Measurements from ENCODE around the gene ADTRP. TPM values are rescaled to one million over a fixed set of nuclear protein-coding genes. Genes with fewer than 3 reads are reported as not detected.

ADTRP gene
- total and polyA plus RNA-seq, 2 donors (not counting 1 experiment from before 2014, with no cell fraction given) = 0.18 to 1.2 TPM

DNA sequence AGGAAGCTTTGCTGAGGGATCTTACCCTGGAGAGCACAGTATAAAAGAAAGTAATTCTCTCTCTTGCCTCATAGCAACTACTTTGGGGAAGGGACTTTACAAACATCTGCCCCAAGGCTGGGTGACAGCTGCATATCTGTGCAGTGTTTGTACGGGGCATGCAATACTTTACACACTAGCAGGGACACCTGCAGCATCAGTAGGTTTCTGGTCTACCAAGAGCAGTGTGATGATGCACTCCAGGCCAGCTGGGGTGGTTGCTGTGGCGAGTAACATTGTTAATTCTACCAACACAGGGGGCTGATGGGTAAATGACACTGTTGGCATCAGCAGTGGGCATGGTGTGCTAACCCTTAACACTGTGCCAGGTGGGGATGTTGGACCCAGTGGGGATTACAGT, 48.0 kb downstream of the ADTRP start:
- H3K27me3 Mint-ChIP-seq = peaks cover 21% of the 10 kb centered on the region

GRCh38 chr6:11729076-11729475, 49.5 kb downstream of the ADTRP start:
- peaks cover 0 to 2% (median 0%) of the 10 kb centered on the region in 4 experiments for H3K27me3 ChIP-seq (replicated peaks in 1 of 4; ENCODE audit: control extremely low read depth in 1 of 4, control insufficient read depth in 3 of 4, insufficient read depth in 4 of 4, low read length in 3 of 4)
- H2AFZ ChIP-seq (ENCODE audit: insufficient read depth, low read depth, low read length, poor library complexity, severe bottlenecking) = no peak overlapping the region
- DNase-seq (no peak), ATAC-seq (ENCODE audit: low read depth) (no peak)
- H3K79me2 ChIP-seq (ENCODE audit: control insufficient read depth, insufficient read depth, low read length) = no peaks in the 10 kb centered on the region
- Mint-ChIP-seq H3K4me1 (peaks cover 20% of the 10 kb centered on the region), H3K9me3 (ENCODE audit: insufficient read depth) (no peaks in the 10 kb centered on the region), H3K27ac (no peak overlapping the region), H3K4me3 (no peak overlapping the region), H3K27me3 (peaks cover 32% of the 10 kb centered on the region)
- POLR2A ChIA-PET = no interaction called here
- H3K4me3 ChIP-seq (ENCODE audit: control extremely low read depth in 1 of 5, extremely low read depth in 1 of 5, insufficient read depth in 1 of 5, low read depth in 2 of 5, low read length in 4 of 5) = no peak overlapping the region
- no peaks in the 10 kb centered on the region for H3K36me3 ChIP-seq (replicated peaks in 1 of 2; ENCODE audit: control extremely low read depth in 1 of 2, control insufficient read depth in 1 of 2, extremely low read depth in 1 of 2, insufficient read depth in 2 of 2, low read length in 1 of 2)
- H4K20me1 ChIP-seq (ENCODE audit: control insufficient read depth, insufficient read depth, low read length, poor library complexity, severe bottlenecking) = no peaks in the 10 kb centered on the region
- H3K4me2 ChIP-seq (replicated peaks; ENCODE audit: low read depth, low read length, poor library complexity, severe bottlenecking) = no peak overlapping the region
- WGBS (ENCODE audit: insufficient coverage) = 61% methylated on average over 6 of the region's 8 CpGs
- CTCF ChIA-PET = no interaction called here
- TF ChIP-seq CTCF (IDR thresholded peaks at IDR 0.05) (no peak), EZH2 (IDR thresholded peaks at IDR 0.05; ENCODE audit: borderline replicate concordance, insufficient read depth, low read depth, low read length, poor library complexity, severe bottlenecking) (no peak)
- H3K27ac ChIP-seq (ENCODE audit: low read length in 2 of 2) = no peak overlapping the region
- H3K9ac ChIP-seq (ENCODE audit: low read length) = no peak overlapping the region
- peaks cover 10 to 17% of the 10 kb centered on the region in 2 donors for H3K4me1 ChIP-seq (ENCODE audit: control insufficient read depth in 2 of 2, insufficient read depth in 2 of 2, low read length in 2 of 2)
- H3K9me3 ChIP-seq (ENCODE audit: control extremely low read depth in 1 of 3, control insufficient read depth in 2 of 3, insufficient read depth in 1 of 3, low read length in 2 of 3) = no peaks in the 10 kb centered on the region
- intact Hi-C loops (cut with micrococcal nuclease) = no loop called here

More for the DNA sequence above, 48.0 kb downstream of the ADTRP start:
- Histone ChIP-seq H3K79me2 (ENCODE audit: control insufficient read depth, insufficient read depth, low read length) (no peaks in the 10 kb centered on the region), H3K9me3 (ENCODE audit: control extremely low read depth in 1 of 3, control insufficient read depth in 2 of 3, insufficient read depth in 1 of 3, low read length in 2 of 3) (no peaks in the 10 kb centered on the region), H3K9ac (ENCODE audit: low read length) (no peak overlapping the region), H3K27me3 (replicated peaks in 1 of 4; ENCODE audit: control extremely low read depth in 1 of 4, control insufficient read depth in 3 of 4, insufficient read depth in 4 of 4, low read length in 3 of 4) (peaks cover 0 to 2% (median 0%) of the 10 kb centered on the region in 4 experiments), H3K4me1 (ENCODE audit: control insufficient read depth in 2 of 2, insufficient read depth in 2 of 2, low read length in 2 of 2) (peaks cover 10 to 17% of the 10 kb centered on the region in 2 donors), H3K4me2 (replicated peaks; ENCODE audit: low read depth, low read length, poor library complexity, severe bottlenecking) (no peak overlapping the region), H2AFZ (ENCODE audit: insufficient read depth, low read depth, low read length, poor library complexity, severe bottlenecking) (no peak overlapping the region), H3K4me3 (ENCODE audit: control extremely low read depth in 1 of 5, extremely low read depth in 1 of 5, insufficient read depth in 1 of 5, low read depth in 2 of 5, low read length in 4 of 5) (no peak overlapping the region), H4K20me1 (ENCODE audit: control insufficient read depth, insufficient read depth, low read length, poor library complexity, severe bottlenecking) (no peaks in the 10 kb centered on the region), H3K36me3 (replicated peaks in 1 of 2; ENCODE audit: control extremely low read depth in 1 of 2, control insufficient read depth in 1 of 2, extremely low read depth in 1 of 2, insufficient read depth in 2 of 2, low read length in 1 of 2) (no peaks in the 10 kb centered on the region), H3K27ac (ENCODE audit: low read length in 2 of 2) (no peak overlapping the region)
- Mint-ChIP-seq H3K4me1 (peaks cover 20% of the 10 kb centered on the region), H3K9me3 (ENCODE audit: insufficient read depth) (no peaks in the 10 kb centered on the region), H3K27ac (no peak overlapping the region), H3K4me3 (no peak overlapping the region)
- POLR2A ChIA-PET = no interaction called here
- CTCF ChIA-PET = no interaction called here
- ATAC-seq (ENCODE audit: low read depth) (peak; percentile 23), DNase-seq (no peak)
- 0% methylated on average over 1 of the region's 2 CpGs for WGBS (ENCODE audit: insufficient coverage)
- intact Hi-C loops (cut with micrococcal nuclease) = no loop called here
- no peak for TF ChIP-seq EZH2 (IDR thresholded peaks at IDR 0.05; ENCODE audit: borderline replicate concordance, insufficient read depth, low read depth, low read length, poor library complexity, severe bottlenecking)
- TF ChIP-seq CTCF (IDR thresholded peaks at IDR 0.05) = no peak

Measured in B cell (primary cell).